PFSK-1 (cell line): ENCODE results near the gene SKIL.

Experiments
- POLR2AphosphoS5 ChIP-seq: IDR thresholded peaks from 2 replicates; pipeline ENCODE4 v1.6.1; 2012; ENCODE audit warnings: low read depth, mild to moderate bottlenecking, control low read depth, low read length, moderate library complexity
- TAF1 ChIP-seq: IDR thresholded peaks from 2 replicates; pipeline ENCODE4 v1.6.1; 2012; ENCODE audit warnings: low read length, control low read depth, borderline replicate concordance; ENCODE audit not compliant: insufficient read depth

DNA sequence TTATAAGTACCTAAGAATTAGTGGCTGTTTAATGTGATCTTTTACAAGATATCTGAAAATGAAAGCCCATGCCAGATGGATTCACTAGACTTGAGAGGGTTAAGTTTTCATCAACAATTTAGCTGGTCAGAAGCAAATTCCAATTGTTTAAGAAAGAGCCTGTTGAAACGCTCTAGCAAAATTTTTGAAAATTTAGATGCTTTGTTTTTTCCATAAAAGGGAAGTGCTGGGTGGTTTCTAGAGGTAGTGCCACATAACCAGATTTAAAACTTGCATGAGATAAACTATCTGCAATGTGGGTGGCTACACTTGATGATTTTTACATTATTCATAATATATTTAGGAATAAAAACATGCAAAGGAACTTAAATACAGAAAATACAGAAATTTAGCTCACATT, 48.5 kb upstream of the SKIL start:
- TF ChIP-seq TAF1: no peak
- no peak for TF ChIP-seq POLR2AphosphoS5
